Gastrocnemius medialis (tissue), 4 donors: ENCODE measurements around the gene SETD1A. TPM values are rescaled to one million over a fixed set of nuclear protein-coding genes. Genes with fewer than 3 reads are reported as not detected.
A peak's percentile ranks its signal among the peaks of the same experiment; 100 is the strongest.

Source experiments
- ATAC-seq, 2 donors: fragments of 150-250 bp; one replicate each; pipeline ENCODE4 v1.9.1; 2016
- DNase-seq, 2 donors: peaks; one replicate each; pipeline ENCODE4 v3.0.0-alpha.2; 2019
- H3K27ac ChIP-seq, 4 donors: fragments of 200-600 bp; sonication (generic); 1 replicate in 1 of 4; 2 replicates in 3 of 4; pipeline ENCODE4 v1.5.1; 2016 to 2018; ENCODE audit warnings: mild to moderate bottlenecking in 2 of 4, moderate library complexity in 1 of 4
- H3K27me3 ChIP-seq, 3 donors: fragments of 200-600 bp; sonication (generic) in 2 of 3; 1 replicate in 1 of 3; 2 replicates in 2 of 3; pipeline versions ENCODE4 v1.5.1 to v1.6.0; 2016 to 2019; ENCODE audit warnings: mild to moderate bottlenecking in 1 of 3, moderate library complexity in 1 of 3
- H3K36me3 ChIP-seq, 2 donors: fragments of 200-600 bp; sonication (generic) in 1 of 2; one replicate each; pipeline ENCODE4 v1.5.1; 2017 to 2018
- H3K4me1 ChIP-seq, 2 donors: fragments of 200-600 bp; sonication (generic) in 1 of 2; one replicate each; pipeline ENCODE4 v1.5.1; 2016 to 2017; ENCODE audit warnings: mild to moderate bottlenecking in 2 of 2
- H3K4me3 ChIP-seq, 4 donors: fragments of 200-600 bp; sonication (generic) in 3 of 4; 1 replicate in 1 of 4; 2 replicates in 3 of 4; pipeline ENCODE4 v1.5.1; 2016 to 2019; ENCODE audit warnings: mild to moderate bottlenecking in 2 of 4
- H3K9me3 ChIP-seq, 3 donors: fragments of 200-600 bp; sonication (generic) in 2 of 3; 1 replicate in 1 of 3; 2 replicates in 2 of 3; pipeline ENCODE4 v1.5.1; 2016 to 2019
- POLR2A ChIP-seq, 2 donors: fragments of 450-650 bp; IDR thresholded peaks; one replicate each; pipeline ENCODE4 v1.6.1; 2017; ENCODE audit warnings: antibody characterized with exemption in 2 of 2, mild to moderate bottlenecking in 2 of 2, moderate library complexity in 2 of 2
- in situ Hi-C, 4 donors: fragments of 200-750 bp; cut with MboI; loops; one replicate each; pipeline versions ENCODE4 v1.15.0 to v1.8.0; 2017; ENCODE audit warnings: low sequenced_read_pairs in 4 of 4
- intact Hi-C: fragments of 100-400 bp; cut with DNase I; formaldehyde crosslinking; loops from one replicate; pipeline ENCODE4 v1.15.1; 2023; ENCODE audit warnings: low total_unique reads
- total RNA-seq, 4 donors: library from RNA; depleted of rRNA; stranded (reverse); fragments of >200 nt; gene quantifications; one replicate each; pipeline versions ENCODE4 v1.1.0 to v1.2.3, GENCODE V29; 2016
- TF ChIP-seq, protein P1 (sequence below), 5 experiments: fragments of 450-650 bp in 3 of 5; fragments of 200-600 bp in 2 of 5; sonication (generic) in 2 of 5; IDR thresholded peaks in 4 of 5; conservative IDR thresholded peaks in 1 of 5; 1 replicate in 4 of 5; 2 replicates in 1 of 5; pipeline ENCODE4 v1.5.1; 2016 to 2019; ENCODE audit warnings: antibody characterized with exemption in 5 of 5, mild to moderate bottlenecking in 3 of 5, moderate library complexity in 3 of 5

SETD1A gene
- total RNA-seq, 4 donors from 2014 or later: 3.8 to 15.4 (median 9.8) TPM

DNA sequence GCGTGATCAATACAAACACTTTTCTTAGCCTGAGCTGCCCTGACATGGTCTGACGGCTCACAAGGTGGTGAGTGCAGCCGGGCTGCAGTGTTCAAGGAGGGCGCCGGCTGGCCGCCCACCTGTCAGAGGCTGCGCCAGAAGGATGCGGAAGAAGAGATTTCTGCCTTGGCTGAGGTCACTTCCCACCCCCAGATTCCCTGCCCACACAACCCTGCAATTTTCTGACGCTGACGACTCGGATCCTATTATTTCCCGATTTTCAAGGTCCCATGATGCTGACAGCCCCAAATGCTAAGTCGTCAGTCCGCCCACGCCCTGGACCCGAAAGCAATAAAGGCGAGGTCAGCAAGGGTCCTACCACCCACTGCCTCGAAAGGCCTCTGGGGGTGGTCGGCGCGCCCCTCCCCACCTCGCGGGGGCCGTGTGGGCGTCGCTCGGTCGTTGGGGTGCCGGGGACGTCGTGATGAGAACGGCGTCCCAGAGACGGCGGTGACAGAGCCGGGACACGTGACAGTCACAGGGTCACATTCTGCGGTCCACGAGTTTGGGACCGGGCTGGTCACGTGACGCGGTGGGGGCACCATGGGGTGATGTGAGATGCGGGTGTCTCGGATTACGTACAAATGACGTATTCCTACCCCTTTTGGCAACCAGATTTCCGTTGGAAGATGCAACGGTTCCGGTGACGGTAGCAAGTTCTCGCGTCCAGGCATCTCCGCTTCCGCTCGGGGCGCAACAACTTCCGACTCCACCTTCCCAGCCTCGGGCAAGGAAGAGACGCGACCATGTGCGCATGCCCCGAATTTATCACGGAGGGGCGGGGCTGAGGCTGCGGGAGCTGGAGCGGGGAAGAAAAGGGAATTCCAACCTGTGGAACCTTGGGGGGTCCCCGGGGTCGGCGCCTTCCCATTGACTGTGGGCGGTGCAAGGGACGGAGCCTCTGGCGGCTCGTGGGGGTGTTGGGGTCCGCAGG, 75.5 kb downstream of the SETD1A start, which contains the start of gene STX4:
STX4 (plus strand) TSS at position 823 of the 973 bp plus-strand sequence. CDS start 248 bp downstream, outside the sequence.
- intact Hi-C loops: loop anchor here (1.0 to 5.0 kb wide), 6 partner anchors 36 to 424 kb away; partner anchors contain the start of genes ARMC5, TRIM72, ZNF646 and ZNF668
- in situ Hi-C loops: loop anchor here in 1 of 4 donors (5.0 kb wide), 1 partner anchor 44 kb away; no protein-coding TSS in a partner anchor
- DNase-seq: peak; percentile 97 to 98

DNA sequence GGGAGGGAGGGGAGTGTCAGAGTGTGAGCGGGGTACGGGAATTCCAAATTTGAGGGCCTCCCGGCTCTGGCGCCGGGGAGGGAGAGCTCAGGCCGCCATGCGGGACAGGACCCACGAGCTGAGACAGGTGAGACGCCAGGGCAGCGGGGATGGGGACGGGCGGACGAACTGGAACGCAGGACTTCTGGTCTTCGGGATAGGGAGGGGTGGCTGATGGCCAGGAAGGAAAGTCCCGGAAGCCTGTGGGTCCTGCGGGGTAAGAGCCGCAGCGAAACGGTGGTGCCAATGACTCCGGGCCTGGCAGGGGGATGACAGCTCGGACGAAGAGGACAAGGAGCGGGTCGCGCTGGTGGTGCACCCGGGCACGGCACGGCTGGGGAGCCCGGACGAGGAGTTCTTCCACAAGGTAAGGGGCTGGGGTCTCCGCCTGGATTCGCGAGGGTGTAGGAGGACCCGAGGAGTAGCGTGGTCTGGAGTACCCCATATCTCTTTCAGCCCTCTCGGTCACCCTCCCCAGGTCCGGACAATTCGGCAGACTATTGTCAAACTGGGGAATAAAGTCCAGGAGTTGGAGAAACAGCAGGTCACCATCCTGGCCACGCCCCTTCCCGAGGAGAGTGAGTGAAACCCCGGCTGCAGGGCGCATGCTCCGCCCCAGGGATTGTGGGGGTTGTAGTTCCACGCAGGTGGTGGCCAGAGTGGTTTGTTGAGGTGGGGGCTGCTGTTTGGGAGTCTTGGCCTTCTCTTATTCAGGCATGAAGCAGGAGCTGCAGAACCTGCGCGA, 76.3 kb downstream of the SETD1A start:
- Histone ChIP-seq H3K9me3 (no peaks in the 10 kb centered on the region), H3K27me3 (no peaks in the 10 kb centered on the region), H3K4me3 (peak overlapping the region; percentile 82 to 99 (median 95)), H3K27ac (peak overlapping the region; percentile 91 to 98 (median 92)), H3K36me3 (peaks cover 0 to 43% of the 10 kb centered on the region in 2 donors), H3K4me1 (peaks cover 8 to 14% of the 10 kb centered on the region in 2 donors)
- TF ChIP-seq POLR2A (IDR thresholded peaks at IDR 0.05): peak; percentile 67 to 73
- TF ChIP-seq, protein P1, sequence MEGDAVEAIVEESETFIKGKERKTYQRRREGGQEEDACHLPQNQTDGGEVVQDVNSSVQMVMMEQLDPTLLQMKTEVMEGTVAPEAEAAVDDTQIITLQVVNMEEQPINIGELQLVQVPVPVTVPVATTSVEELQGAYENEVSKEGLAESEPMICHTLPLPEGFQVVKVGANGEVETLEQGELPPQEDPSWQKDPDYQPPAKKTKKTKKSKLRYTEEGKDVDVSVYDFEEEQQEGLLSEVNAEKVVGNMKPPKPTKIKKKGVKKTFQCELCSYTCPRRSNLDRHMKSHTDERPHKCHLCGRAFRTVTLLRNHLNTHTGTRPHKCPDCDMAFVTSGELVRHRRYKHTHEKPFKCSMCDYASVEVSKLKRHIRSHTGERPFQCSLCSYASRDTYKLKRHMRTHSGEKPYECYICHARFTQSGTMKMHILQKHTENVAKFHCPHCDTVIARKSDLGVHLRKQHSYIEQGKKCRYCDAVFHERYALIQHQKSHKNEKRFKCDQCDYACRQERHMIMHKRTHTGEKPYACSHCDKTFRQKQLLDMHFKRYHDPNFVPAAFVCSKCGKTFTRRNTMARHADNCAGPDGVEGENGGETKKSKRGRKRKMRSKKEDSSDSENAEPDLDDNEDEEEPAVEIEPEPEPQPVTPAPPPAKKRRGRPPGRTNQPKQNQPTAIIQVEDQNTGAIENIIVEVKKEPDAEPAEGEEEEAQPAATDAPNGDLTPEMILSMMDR (IDR thresholded peaks at IDR 0.05 in 4 of 5, conservative IDR thresholded peaks at IDR 0.05 in 1 of 5): no peak
- DNase-seq (peak; percentile 88 to 89), ATAC-seq (peak; percentile 70 to 71)
- in situ Hi-C loops: loop anchor here in 1 of 4 donors (5.0 kb wide), 1 partner anchor 43 kb away; no protein-coding TSS in a partner anchor
- intact Hi-C loops: loop anchor here (1.0 to 5.0 kb wide), 6 partner anchors 37 to 423 kb away; partner anchors contain the start of genes ARMC5, TRIM72, ZNF646 and ZNF668

More for the DNA sequence above, 75.5 kb downstream of the SETD1A start, which contains the start of gene STX4:
- H3K36me3 ChIP-seq: peaks cover 0 to 34% of the 10 kb centered on the region in 2 donors
- peak within 1 kb of the TSS; percentile 82 to 99 (median 95) for H3K4me3 ChIP-seq
- peak within 1 kb of the TSS; percentile 91 to 98 (median 92) for H3K27ac ChIP-seq
- peaks cover 8 to 14% of the 10 kb centered on the region in 2 donors for H3K4me1 ChIP-seq
- ATAC-seq: peak; percentile 91 to 93
- TF ChIP-seq, protein P1 (IDR thresholded peaks at IDR 0.05 in 4 of 5, conservative IDR thresholded peaks at IDR 0.05 in 1 of 5): peak in 3 of 5 experiments; percentile 2 to 54 (median 44)
- peak; percentile 54 to 68 for TF ChIP-seq POLR2A (IDR thresholded peaks at IDR 0.05)
- no peaks in the 10 kb centered on the region for H3K27me3 ChIP-seq
- H3K9me3 ChIP-seq: no peaks in the 10 kb centered on the region

Other genes with a start within 250 kb of the SETD1A start
- gene PHKG2, start 209.3 kb upstream of the SETD1A start, total RNA-seq: 10 to 100 TPM in 3 of 4 donors, 1 to 10 TPM in 1; 8.8 to 30.0 (median 21.6) TPM
- gene CFAP119, start 195.7 kb upstream of the SETD1A start, total RNA-seq: 1 to 10 TPM in 2 of 4 donors, under 1 TPM in 1, not detected in 1; 0.73 to 5.8 (median 1.7) TPM
- 10 to 100 TPM; 42.8 to 90.0 (median 57.0) TPM for gene RNF40, start 195.4 kb upstream of the SETD1A start, total RNA-seq
- gene ZNF629, start 170.5 kb upstream of the SETD1A start, total RNA-seq: 10 to 100 TPM in 2 of 4 donors, 1 to 10 TPM in 2; 9.1 to 12.7 (median 10.3) TPM
- gene BCL7C, start 63.7 kb upstream of the SETD1A start, total RNA-seq: 10 to 100 TPM; 16.4 to 24.5 (median 22.3) TPM
- gene CTF1, start 61.1 kb upstream of the SETD1A start, total RNA-seq: 1 to 10 TPM; 2.3 to 5.6 (median 3.2) TPM
- 1 to 10 TPM; 3.4 to 7.9 (median 4.8) TPM for gene FBXL19, start 34.2 kb upstream of the SETD1A start, total RNA-seq
- gene ORAI3, start 8.7 kb upstream of the SETD1A start, total RNA-seq: 10 to 100 TPM; 10.3 to 15.6 (median 12.5) TPM
- gene HSD3B7, start 27.5 kb downstream of the SETD1A start, total RNA-seq: 1 to 10 TPM; 1.5 to 6.8 (median 5.4) TPM
- gene STX1B, start 52.9 kb downstream of the SETD1A start, total RNA-seq: under 1 TPM in 2 of 4 donors, not detected in 2; 0.13 to 0.36 TPM
- gene STX4, start 75.8 kb downstream of the SETD1A start, total RNA-seq: 10 to 100 TPM; 14.9 to 24.3 (median 21.4) TPM
- 10 to 100 TPM in 2 of 4 donors, 1 to 10 TPM in 2; 6.6 to 16.0 (median 11.0) TPM for gene ZNF668, start 116.5 kb downstream of the SETD1A start, total RNA-seq
- 10 to 100 TPM; 11.7 to 33.2 (median 21.5) TPM for gene ZNF646, start 116.7 kb downstream of the SETD1A start, total RNA-seq
- under 1 TPM; 0.07 to 0.75 (median 0.21) TPM for gene PRSS53, start 131.2 kb downstream of the SETD1A start, total RNA-seq
- gene VKORC1, start 137.0 kb downstream of the SETD1A start, total RNA-seq: 10 to 100 TPM; 20.1 to 35.9 (median 32.9) TPM
- gene BCKDK, start 150.6 kb downstream of the SETD1A start, total RNA-seq: 10 to 100 TPM; 24.7 to 68.9 (median 50.9) TPM
- 100 to 1,000 TPM in 1 of 4 donors, 10 to 100 TPM in 3; 44.3 to 102 (median 54.3) TPM for gene KAT8, start 159.9 kb downstream of the SETD1A start, total RNA-seq
- 1 to 10 TPM in 1 of 4 donors, under 1 TPM in 1, not detected in 2; 0.24 to 1.2 TPM for gene PRSS8, start 178.0 kb downstream of the SETD1A start, total RNA-seq
- gene PRSS36, start 192.3 kb downstream of the SETD1A start, total RNA-seq: 1 to 10 TPM in 3 of 4 donors, not detected in 1; 1.0 to 8.1 (median 3.7) TPM
- gene FUS, start 222.4 kb downstream of the SETD1A start, total RNA-seq: 10 to 100 TPM; 20.6 to 45.9 (median 35.1) TPM
- gene PYCARD, start 245.0 kb downstream of the SETD1A start, total RNA-seq: 10 to 100 TPM in 1 of 4 donors, 1 to 10 TPM in 3; 1.3 to 16.4 (median 3.7) TPM